Heart left ventricle (tissue), 13 donors: ENCODE results near the gene TJAP1.
A peak's percentile ranks its signal among the peaks of the same experiment; 100 is the strongest.

Experiments
- CTCF ChIP-seq, 12 donors: fragments of 200-600 bp; sonication (generic) in 4 of 12; IDR thresholded peaks; one replicate each; pipeline versions ENCODE4 v1.5.0 to v1.8.0; 2018 to 2022; ENCODE audit warnings: antibody characterized with exemption in 12 of 12, mild to moderate bottlenecking in 5 of 12
- POLR2A ChIP-seq, 2 donors: fragments of 450-650 bp; IDR thresholded peaks; one replicate each; pipeline ENCODE4 v1.6.1; 2017; ENCODE audit warnings: antibody characterized with exemption in 2 of 2, mild to moderate bottlenecking in 2 of 2, moderate library complexity in 2 of 2
- donor health status: ischemic (EF 13 %, LVEDD 7.1; RV severe dilation, severe dysfunction).
- donor health status: DM: no; HTN: yes; CAD: no.
- donor health status: DM: no; HTN: no; CAD: no.
- donor health status: ischemic (EF 25% LVEDD 6.9; RV normal size, moderate dysfunction).
- donor health status: ischemic (EF 25% LVEDD 5.7; RV mildly dilated, moderate dysfunction).
- donor health status: ischemic (EF 35%, LVEDD 5.7; RV mildly dilated, moderate dysfunction).
- donor health status: nonischemic (EF 11% LVEDD 7.7; RV severe dilation, severe dysfunction).
- donor health status: DM: yes; HTN: yes; CAD: no.
- donor health status: PGD.
- donor health status: ischemic (EF 29% LVEDD 5.4; RV normal size, mild dysfunction).
- donor health status: nonischemic (EF 23%, LVEDD 6.1; RV moderate dilation, normal function).

- TF ChIP-seq CTCF (IDR thresholded peaks at IDR 0.05): peak in 4 of 12 donors; percentile 2 to 7 (median 4)
- no peak for TF ChIP-seq POLR2A (IDR thresholded peaks at IDR 0.05)
Measured at GRCh38 chr6:43454696-43455530, 22.5 kb upstream of the TJAP1 start.
